Immature natural killer cell (primary cell): ENCODE results near the gene DNAJC18. TPM values are rescaled to one million over a fixed set of nuclear protein-coding genes. Genes with fewer than 3 reads are reported as not detected.
"Not testable (repeated sequence)": the region's sequence is repeated elsewhere in the genome, so short reads cannot be mapped to it uniquely, and the experiment has no call there.

Source experiments
- DNase-seq, 3 donors: peaks; one replicate each; pipeline ENCODE4 v3.0.0; 2022; ENCODE audit warnings: mixed read lengths in 1 of 3
- H3K27ac Mint-ChIP-seq, 6 donors: one replicate each; pipeline ENCODE4 v1.8.0; 2020; ENCODE audit warnings: mixed read lengths in 6 of 6, mild to moderate bottlenecking in 5 of 6, inconsistent platforms in 4 of 6, moderate library complexity in 3 of 6
- H3K27me3 Mint-ChIP-seq, 3 donors: one replicate each; pipeline ENCODE4 v1.8.0; 2020 to 2021; ENCODE audit warnings: low read depth in 3 of 3, mild to moderate bottlenecking in 3 of 3, mixed read lengths in 3 of 3, moderate library complexity in 3 of 3, inconsistent platforms in 1 of 3
- H3K36me3 Mint-ChIP-seq, 3 donors: one replicate each; pipeline ENCODE4 v1.8.0; 2020; ENCODE audit warnings: mixed read lengths in 3 of 3, inconsistent platforms in 2 of 3, mild to moderate bottlenecking in 2 of 3
- H3K4me1 Mint-ChIP-seq, 2 donors: one replicate each; pipeline ENCODE4 v1.8.0; 2020; ENCODE audit warnings: inconsistent platforms in 2 of 2, mild to moderate bottlenecking in 2 of 2, mixed read lengths in 2 of 2, moderate library complexity in 1 of 2
- H3K4me3 Mint-ChIP-seq, 5 donors: one replicate each; pipeline ENCODE4 v1.8.0; 2020; ENCODE audit warnings: mild to moderate bottlenecking in 5 of 5, mixed read lengths in 5 of 5, inconsistent platforms in 3 of 5, moderate library complexity in 3 of 5
- H3K9me3 Mint-ChIP-seq, 6 donors: one replicate each; pipeline ENCODE4 v1.8.0; 2020; ENCODE audit warnings: mild to moderate bottlenecking in 6 of 6, mixed read lengths in 6 of 6, inconsistent platforms in 4 of 6, moderate library complexity in 3 of 6
- polyA plus RNA-seq, 3 donors: library from polyadenylated mRNA; unstranded; fragments of 300-500 nt; fragmentation: Illumina TruSeq; gene quantifications; one replicate each; pipeline ENCODE4 v1.2.3, GENCODE V29; 2021

DNAJC18 gene
- 1 to 10 TPM in 2 of 3 donors, not detected in 1; 3.7 to 4.3 TPM for polyA plus RNA-seq

- Mint-ChIP-seq H3K4me3 (peak within 1 kb of the TSS; percentile 95 to 99 (median 97)), H3K27me3 (peaks cover 0 to 4% (median 2%) of the 10 kb centered on the region in 3 donors), H3K9me3 (no peaks in the 10 kb centered on the region), H3K27ac (peak within 1 kb of the TSS; percentile 92 to 99 (median 95)), H3K36me3 (peaks cover 0 to 4% (median 0%) of the 10 kb centered on the region in 3 donors), H3K4me1 (peaks cover 18 to 21% of the 10 kb centered on the region in 2 donors)
- DNase-seq: peak; percentile 77 to 80 (median 79)
Measured at GRCh38 chr5:139439013-139439903, at the start of gene DNAJC18. TSS of gene DNAJC18 (minus strand) at chr5:139439525. CDS start at chr5:139439445, 80 bp downstream.

DNA sequence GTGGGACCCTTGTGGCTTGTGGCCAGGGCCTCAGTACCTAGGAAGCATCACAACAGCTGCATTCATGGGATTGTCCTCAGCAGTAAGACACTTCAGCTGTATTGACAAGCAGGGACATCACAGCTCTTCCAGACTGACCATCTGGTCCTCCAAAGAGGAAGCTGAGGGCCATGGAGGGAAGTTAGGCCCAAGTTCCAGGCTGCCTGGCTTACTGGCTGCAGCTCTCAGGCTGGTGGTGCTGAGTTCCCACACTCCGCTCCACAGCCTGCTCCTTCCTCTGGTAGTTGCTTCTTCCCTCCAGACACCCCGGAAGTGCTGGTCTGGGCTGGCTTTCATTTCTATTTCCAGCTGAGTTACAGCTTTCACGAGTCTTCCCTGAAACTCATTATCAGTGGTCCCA lies 48.9 kb upstream of the DNAJC18 start:
- Mint-ChIP-seq H3K9me3 (no peaks in the 10 kb centered on the region), H3K27ac (peak overlapping the region in 4 of 6 donors; percentile 13 to 57 (median 38)), H3K36me3 (no peaks in the 10 kb centered on the region), H3K27me3 (peaks cover 0 to 3% (median 3%) of the 10 kb centered on the region in 3 donors), H3K4me3 (no peak overlapping the region), H3K4me1 (peaks cover 12 to 16% of the 10 kb centered on the region in 2 donors)
- DNase-seq: no peak

DNA sequence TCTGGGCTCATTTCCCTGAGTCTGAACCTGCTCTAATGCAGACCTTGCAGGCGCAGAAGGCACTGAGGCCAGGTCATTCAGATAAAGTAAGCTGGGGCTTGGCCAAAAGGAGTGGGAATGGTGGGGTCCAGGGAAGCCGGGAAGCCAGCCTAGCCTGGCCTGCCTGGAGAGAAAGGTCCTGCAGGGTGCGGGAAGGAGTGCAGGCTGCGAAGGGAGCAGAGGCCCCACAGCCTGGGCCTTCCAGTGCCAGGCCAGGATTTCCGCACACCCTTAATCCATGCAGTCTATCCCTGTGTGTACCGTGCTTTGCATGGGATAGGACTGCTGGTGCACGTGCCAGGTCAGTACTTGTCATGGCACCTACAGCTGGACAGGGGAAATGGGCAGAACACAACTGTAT lies 46.9 kb upstream of the DNAJC18 start:
- Mint-ChIP-seq H3K4me3 (no peak overlapping the region), H3K27ac (no peak overlapping the region), H3K36me3 (no peaks in the 10 kb centered on the region), H3K9me3 (no peaks in the 10 kb centered on the region), H3K27me3 (peaks cover 8 to 13% (median 9%) of the 10 kb centered on the region in 3 donors), H3K4me1 (peaks cover 31 to 32% of the 10 kb centered on the region in 2 donors)
- DNase-seq: no peak

GRCh38 chr5:139482890-139483208 lies 43.5 kb upstream of the DNAJC18 start:
- Mint-ChIP-seq H3K4me1 (peaks cover 42 to 44% of the 10 kb centered on the region in 2 donors), H3K27me3 (peaks cover 5 to 11% (median 9%) of the 10 kb centered on the region in 3 donors), H3K36me3 (peaks cover 7 to 16% (median 10%) of the 10 kb centered on the region in 3 donors), H3K27ac (peak overlapping the region; percentile 87 to 98 (median 92)), H3K4me3 (peak overlapping the region; percentile 86 to 95 (median 90))
- not testable (repeated sequence) for H3K9me3 Mint-ChIP-seq, DNase-seq

DNA sequence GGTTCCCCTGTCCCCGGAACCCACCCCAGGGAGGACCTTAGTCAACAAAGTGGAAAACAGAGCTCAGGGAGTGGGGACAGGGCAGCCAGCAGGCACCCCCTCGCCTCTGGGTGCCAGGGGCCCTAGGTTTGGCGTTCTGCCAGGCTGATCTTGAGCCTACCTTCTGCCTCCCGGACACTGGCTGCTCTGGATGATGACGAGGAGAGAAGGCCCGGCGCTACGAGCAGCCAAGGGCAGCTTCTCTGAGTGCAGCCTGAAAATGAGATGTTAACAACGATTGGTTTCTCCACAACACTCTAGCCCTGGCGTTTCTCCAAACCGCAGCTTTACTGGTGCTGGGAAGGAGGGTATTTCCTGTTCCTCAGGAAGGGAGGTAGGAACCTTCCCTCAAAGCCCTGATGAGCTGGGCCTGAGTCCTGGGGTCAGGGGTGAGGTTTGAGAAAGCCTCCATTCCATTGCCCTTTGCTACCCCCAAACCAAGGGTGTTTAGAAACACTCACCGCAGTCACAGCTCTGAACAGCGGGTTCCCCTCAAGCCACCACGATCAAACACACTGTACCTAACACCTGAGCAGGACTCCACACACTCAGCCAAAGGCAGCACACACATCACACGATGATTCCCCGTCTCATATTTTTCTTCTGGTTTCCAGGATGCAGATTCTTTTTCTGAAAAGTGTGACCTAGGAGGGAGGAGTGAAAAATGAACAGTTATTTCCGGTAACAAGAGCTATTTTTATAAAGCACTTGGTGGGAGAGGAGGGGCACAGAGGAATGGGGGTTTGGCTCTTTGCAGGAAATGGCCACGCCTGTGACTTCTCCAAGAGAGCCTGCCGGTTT lies 42.9 kb upstream of the DNAJC18 start, which contains the start of gene STING1:
Gene STING1, minus strand, starts transcription at position 709 of the 840 bp plus-strand sequence. CDS start 1,054 bp downstream, outside the sequence.
- H3K27ac Mint-ChIP-seq: peak within 1 kb of the TSS; percentile 87 to 98 (median 92)
- peaks cover 5 to 11% (median 9%) of the 10 kb centered on the region in 3 donors for H3K27me3 Mint-ChIP-seq
- H3K4me3 Mint-ChIP-seq: peak within 1 kb of the TSS; percentile 86 to 95 (median 90)
- H3K9me3 Mint-ChIP-seq: no peaks in the 10 kb centered on the region
- H3K4me1 Mint-ChIP-seq: peaks cover 46 to 47% of the 10 kb centered on the region in 2 donors
- peaks cover 7 to 20% (median 10%) of the 10 kb centered on the region in 3 donors for H3K36me3 Mint-ChIP-seq
- DNase-seq: peak; percentile 80 to 87 (median 86)

DNA sequence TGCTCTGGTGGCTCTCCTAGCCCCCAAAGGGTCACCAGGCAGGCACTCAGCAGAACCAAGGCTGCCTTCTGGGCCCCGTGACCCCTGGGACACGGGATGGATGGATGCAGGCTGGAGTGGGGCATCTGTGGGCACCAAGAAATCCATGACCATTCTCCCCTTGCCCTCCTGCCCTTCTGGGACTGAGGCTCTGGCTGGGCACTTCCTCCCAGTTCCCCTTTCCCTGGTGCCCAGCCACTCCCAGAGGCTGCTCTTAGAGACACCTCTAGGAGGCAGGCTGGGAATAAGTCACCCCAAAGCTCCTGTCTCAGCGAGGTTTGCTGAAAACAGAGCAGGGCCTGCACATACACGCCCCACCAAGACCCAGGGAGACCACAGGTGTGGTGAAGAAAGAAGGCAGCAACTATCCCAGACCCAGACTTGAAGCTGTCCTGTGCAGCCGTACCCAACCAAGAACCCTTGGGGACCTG lies 42.3 kb upstream of the DNAJC18 start:
- H3K4me1 Mint-ChIP-seq: peaks cover 46 to 50% of the 10 kb centered on the region in 2 donors
- peaks cover 5 to 11% (median 9%) of the 10 kb centered on the region in 3 donors for H3K27me3 Mint-ChIP-seq
- no peak for DNase-seq
- no peaks in the 10 kb centered on the region for H3K9me3 Mint-ChIP-seq
- H3K4me3 Mint-ChIP-seq: peak overlapping the region; percentile 86 to 95 (median 90)
- peaks cover 7 to 20% (median 10%) of the 10 kb centered on the region in 3 donors for H3K36me3 Mint-ChIP-seq
- peak overlapping the region; percentile 87 to 98 (median 92) for H3K27ac Mint-ChIP-seq

- Mint-ChIP-seq H3K4me1 (peaks cover 50 to 54% of the 10 kb centered on the region in 2 donors), H3K36me3 (peaks cover 7 to 20% (median 10%) of the 10 kb centered on the region in 3 donors), H3K27ac (peak overlapping the region in 5 of 6 donors; percentile 54 to 98 (median 92)), H3K27me3 (peaks cover 5 to 11% (median 9%) of the 10 kb centered on the region in 3 donors), H3K9me3 (no peaks in the 10 kb centered on the region), H3K4me3 (peak overlapping the region; percentile 86 to 95 (median 90))
- no peak for DNase-seq
Measured at GRCh38 chr5:139481122-139481533, 41.8 kb upstream of the DNAJC18 start.

- H3K4me3 Mint-ChIP-seq, H3K27ac Mint-ChIP-seq, H3K9me3 Mint-ChIP-seq, DNase-seq: not testable (repeated sequence)
- peaks cover 64 to 66% of the 10 kb centered on the region in 2 donors for H3K4me1 Mint-ChIP-seq
- peaks cover 10 to 31% (median 10%) of the 10 kb centered on the region in 3 donors for H3K36me3 Mint-ChIP-seq
- H3K27me3 Mint-ChIP-seq: peaks cover 5 to 13% (median 11%) of the 10 kb centered on the region in 3 donors
Measured at GRCh38 chr5:139479729-139480128, 40.4 kb upstream of the DNAJC18 start.

DNA sequence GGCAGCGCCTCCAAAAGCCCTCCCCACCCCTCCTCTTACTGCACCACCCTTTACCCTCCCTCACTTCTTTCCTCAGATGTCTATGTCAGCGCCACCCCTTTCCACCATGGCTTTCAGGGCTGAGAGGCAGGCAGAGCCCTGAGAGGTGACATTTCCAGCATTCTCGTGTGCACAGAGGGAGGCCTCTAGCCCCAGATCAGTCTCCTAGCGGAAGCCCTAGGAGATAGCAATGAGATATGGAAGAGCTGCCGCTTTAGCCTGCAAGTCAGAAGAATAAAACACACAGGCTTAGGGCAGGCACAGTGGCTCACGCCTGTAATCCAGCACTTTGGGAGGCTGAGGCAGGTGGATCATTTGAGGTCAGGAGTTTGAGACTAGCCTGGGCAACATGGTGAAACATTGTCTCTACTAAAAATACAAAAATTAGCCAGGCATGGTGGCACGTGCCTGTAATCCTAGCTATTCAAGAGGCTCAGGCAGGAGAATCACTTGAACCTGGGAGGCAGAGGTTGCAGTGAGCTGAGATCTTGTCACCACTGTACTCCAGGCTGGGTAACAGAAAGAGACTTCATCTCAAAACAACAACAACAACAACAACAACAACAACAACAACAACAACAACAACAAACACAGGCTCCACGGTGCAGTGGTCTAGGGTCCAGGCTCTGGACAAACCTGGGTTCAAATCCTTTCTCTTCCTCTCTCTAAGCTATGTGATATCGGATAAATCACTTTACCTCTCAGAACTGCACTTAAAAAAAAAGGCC lies 39.5 kb upstream of the DNAJC18 start:
- H3K4me1 Mint-ChIP-seq: peaks cover 73 to 74% of the 10 kb centered on the region in 2 donors
- H3K27ac Mint-ChIP-seq: peak overlapping the region in 2 of 6 donors; percentile 45 to 68
- peaks cover 10 to 31% (median 10%) of the 10 kb centered on the region in 3 donors for H3K36me3 Mint-ChIP-seq
- not testable (repeated sequence) for DNase-seq, H3K9me3 Mint-ChIP-seq
- H3K27me3 Mint-ChIP-seq: peaks cover 5 to 13% (median 11%) of the 10 kb centered on the region in 3 donors
- peak overlapping the region in 3 of 5 donors; percentile 9 to 33 (median 22) for H3K4me3 Mint-ChIP-seq

GRCh38 chr5:139475865-139476617 lies 36.7 kb upstream of the DNAJC18 start:
- peaks cover 10 to 31% (median 10%) of the 10 kb centered on the region in 3 donors for H3K36me3 Mint-ChIP-seq
- H3K9me3 Mint-ChIP-seq: no peaks in the 10 kb centered on the region
- H3K27ac Mint-ChIP-seq: peak overlapping the region in 5 of 6 donors; percentile 40 to 94 (median 78)
- H3K4me3 Mint-ChIP-seq: peak overlapping the region; percentile 65 to 89 (median 79)
- H3K27me3 Mint-ChIP-seq: peaks cover 4 to 8% (median 5%) of the 10 kb centered on the region in 3 donors
- DNase-seq: no peak
- H3K4me1 Mint-ChIP-seq: peaks cover 78 to 79% of the 10 kb centered on the region in 2 donors

DNA sequence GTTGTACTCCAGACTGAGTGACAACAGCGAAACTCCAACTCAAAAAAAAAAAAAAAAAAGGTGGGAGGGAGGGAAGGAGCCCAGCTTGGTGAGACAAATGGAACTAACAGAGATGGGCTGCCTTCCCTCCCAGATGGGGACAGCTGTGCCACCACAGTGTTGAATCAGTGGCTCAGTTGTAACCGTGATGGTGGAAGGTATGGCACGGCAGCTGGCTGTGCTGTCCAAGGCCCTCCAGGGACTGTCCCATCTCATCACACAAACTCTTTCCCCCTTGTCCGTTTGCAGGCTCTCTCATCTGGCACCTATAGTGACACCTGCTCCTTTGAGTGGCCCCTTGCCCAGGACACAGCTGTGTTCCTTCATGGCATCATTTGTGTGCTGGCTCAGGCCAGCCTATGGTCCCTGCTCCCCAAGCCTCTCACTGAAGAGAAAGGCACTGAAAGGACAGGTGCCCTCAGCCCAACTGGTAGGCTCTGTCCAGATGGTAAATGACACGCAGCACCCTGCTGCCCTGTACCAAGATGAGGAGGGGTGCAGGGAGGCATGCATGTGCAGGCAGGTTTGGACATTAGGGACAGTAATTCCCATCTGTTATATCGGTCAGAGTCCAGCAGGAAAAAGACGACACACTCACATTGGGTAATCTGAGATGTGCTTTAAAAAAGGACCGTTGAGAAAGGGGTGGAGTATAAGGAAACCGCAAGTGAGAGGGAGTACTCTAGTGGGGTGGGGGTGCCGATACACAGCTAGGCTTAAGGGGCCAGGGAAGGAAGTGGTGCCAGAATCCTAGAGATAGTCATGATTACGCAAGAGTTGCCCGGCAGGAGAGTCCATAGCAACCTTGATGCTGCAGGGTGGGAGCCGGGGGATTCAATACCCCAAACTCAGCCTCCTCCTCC lies 35.8 kb upstream of the DNAJC18 start:
- H3K36me3 Mint-ChIP-seq: peaks cover 3 to 24% (median 4%) of the 10 kb centered on the region in 3 donors
- peaks cover 78 to 80% of the 10 kb centered on the region in 2 donors for H3K4me1 Mint-ChIP-seq
- H3K27me3 Mint-ChIP-seq: peaks cover 4 to 8% (median 5%) of the 10 kb centered on the region in 3 donors
- H3K9me3 Mint-ChIP-seq: no peaks in the 10 kb centered on the region
- DNase-seq: peak; percentile 52 to 60 (median 53)
- peak overlapping the region in 5 of 6 donors; percentile 64 to 94 (median 78) for H3K27ac Mint-ChIP-seq
- H3K4me3 Mint-ChIP-seq: peak overlapping the region; percentile 65 to 89 (median 79)
